ENCODE measurements around the gene LBHD1. TPM values are rescaled to one million over a fixed set of nuclear protein-coding genes. Genes with fewer than 3 reads are reported as not detected.

The LBHD1 gene
- total and polyA plus RNA-seq, 2 of the 13 experiments (the other 11 are each of a cell fraction or from before 2014, with no cell fraction given): 3.2 to 3.7 TPM

DNA sequence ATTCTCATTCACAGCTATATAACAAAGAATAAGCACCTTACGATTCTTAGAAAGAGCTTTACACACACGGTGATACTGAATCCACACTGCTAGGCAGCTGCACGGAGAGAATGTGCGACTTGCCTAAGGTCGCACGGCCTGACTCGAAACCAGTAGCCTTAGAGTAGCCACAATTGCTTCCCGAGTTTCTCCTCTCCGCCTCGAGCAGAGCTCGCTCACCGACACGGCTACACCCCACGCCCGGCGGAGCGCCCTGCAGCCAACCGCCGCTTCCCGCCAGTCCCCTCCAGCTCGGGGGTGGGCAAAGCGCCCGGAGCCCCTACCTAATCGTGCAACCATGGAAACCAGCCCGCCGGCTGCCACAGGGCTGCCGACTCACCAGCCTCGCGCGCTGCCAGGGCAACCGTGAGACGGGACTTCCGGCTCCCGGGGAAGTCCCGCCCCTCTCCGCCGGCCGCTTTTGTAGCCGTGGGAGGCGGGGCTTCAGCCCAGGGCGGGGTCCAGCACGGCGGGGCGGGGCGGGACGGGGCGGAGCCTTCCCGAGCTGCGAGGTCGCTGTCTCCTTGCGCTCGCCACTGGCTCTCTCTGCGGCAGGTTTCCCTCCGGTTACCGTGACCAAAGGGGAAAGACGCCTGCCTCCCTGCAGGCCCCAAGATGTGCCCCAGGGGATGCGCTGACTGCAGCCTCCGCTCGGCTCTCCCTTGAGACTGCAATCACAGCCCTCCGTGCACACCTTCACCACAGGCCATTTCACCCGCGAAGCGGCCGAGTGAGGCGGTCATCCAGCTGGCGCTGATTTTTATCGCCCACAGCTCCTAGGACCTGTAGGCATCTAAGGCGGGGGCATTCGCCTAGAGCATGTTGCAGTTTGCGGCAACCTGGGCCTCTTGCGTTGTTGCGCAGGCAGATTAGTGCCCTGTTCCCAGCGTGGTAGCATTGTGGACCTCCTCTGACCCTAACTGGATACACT is 34.1 kb upstream of the LBHD1 start (continued):
- TF ChIP-seq KDM4B (CRISPR knock-in tag; IDR thresholded peaks at IDR 0.05) (no peak), ZNF230 (CRISPR knock-in tag; IDR thresholded peaks at IDR 0.05) (no peak), ZNF724P (CRISPR knock-in tag; IDR thresholded peaks at IDR 0.05; ENCODE audit: borderline replicate concordance) (no peak), FOXA3 (CRISPR knock-in tag; IDR thresholded peaks at IDR 0.05) (no peak), ZNF282 (IDR thresholded peaks at IDR 0.05; ENCODE audit: partially characterized antibody) (no peak), KMT2A (CRISPR knock-in tag; IDR thresholded peaks at IDR 0.05) (0 out of 2 replicates have a peak, but pooled peaks have one; percentile 47), ZFP37 (CRISPR knock-in tag; IDR thresholded peaks at IDR 0.05; ENCODE audit: borderline replicate concordance) (no peak), ESRRA (CRISPR knock-in tag; IDR thresholded peaks at IDR 0.05; ENCODE audit: low read depth) (no peak), ZNF775 (CRISPR knock-in tag; IDR thresholded peaks at IDR 0.05; ENCODE audit: borderline replicate concordance) (no peak), SNRNP70 (IDR thresholded peaks at IDR 0.05; ENCODE audit: low read depth, low read length) (no peak), RBM22 (optimal IDR thresholded peaks at IDR 0.05; ENCODE audit: low read length) (peak; percentile 99), ZNF441 (CRISPR knock-in tag; IDR thresholded peaks at IDR 0.05; ENCODE audit: borderline replicate concordance) (no peak), SOX13 (IDR thresholded peaks at IDR 0.05) (no peak), SOX13 (CRISPR knock-in tag; conservative IDR thresholded peaks at IDR 0.05 in 1 of 2, IDR thresholded peaks at IDR 0.05 in 1 of 2) (no peak), ZNF816 (CRISPR knock-in tag; IDR thresholded peaks at IDR 0.05; ENCODE audit: borderline replicate concordance) (no peak), KLF9 (CRISPR knock-in tag; IDR thresholded peaks at IDR 0.05; ENCODE audit: low read depth) (no peak), ZSCAN31 (CRISPR knock-in tag; IDR thresholded peaks at IDR 0.05; ENCODE audit: low read depth) (0 out of 2 replicates have a peak, but pooled peaks have one; percentile 46), CHCHD3 (CRISPR knock-in tag; IDR thresholded peaks at IDR 0.05) (no peak), IRX3 (CRISPR knock-in tag; IDR thresholded peaks at IDR 0.05; ENCODE audit: borderline replicate concordance, low read depth) (no peak)
- TF ChIP-seq, protein P1, sequence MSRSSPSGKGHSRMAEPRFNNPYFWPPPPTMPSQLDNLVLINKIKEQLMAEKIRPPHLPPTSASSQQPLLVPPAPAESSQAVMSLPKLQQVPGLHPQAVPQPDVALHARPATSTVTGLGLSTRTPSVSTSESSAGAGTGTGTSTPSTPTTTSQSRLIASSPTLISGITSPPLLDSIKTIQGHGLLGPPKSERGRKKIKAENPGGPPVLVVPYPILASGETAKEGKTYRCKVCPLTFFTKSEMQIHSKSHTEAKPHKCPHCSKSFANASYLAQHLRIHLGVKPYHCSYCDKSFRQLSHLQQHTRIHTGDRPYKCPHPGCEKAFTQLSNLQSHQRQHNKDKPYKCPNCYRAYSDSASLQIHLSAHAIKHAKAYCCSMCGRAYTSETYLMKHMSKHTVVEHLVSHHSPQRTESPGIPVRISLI (CRISPR knock-in tag; IDR thresholded peaks at IDR 0.05; ENCODE audit: borderline replicate concordance): no peak
- TF ChIP-seq, protein P2, sequence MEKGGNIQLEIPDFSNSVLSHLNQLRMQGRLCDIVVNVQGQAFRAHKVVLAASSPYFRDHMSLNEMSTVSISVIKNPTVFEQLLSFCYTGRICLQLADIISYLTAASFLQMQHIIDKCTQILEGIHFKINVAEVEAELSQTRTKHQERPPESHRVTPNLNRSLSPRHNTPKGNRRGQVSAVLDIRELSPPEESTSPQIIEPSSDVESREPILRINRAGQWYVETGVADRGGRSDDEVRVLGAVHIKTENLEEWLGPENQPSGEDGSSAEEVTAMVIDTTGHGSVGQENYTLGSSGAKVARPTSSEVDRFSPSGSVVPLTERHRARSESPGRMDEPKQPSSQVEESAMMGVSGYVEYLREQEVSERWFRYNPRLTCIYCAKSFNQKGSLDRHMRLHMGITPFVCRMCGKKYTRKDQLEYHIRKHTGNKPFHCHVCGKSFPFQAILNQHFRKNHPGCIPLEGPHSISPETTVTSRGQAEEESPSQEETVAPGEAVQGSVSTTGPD (CRISPR knock-in tag; IDR thresholded peaks at IDR 0.05): no peak
- TF ChIP-seq, protein P3, sequence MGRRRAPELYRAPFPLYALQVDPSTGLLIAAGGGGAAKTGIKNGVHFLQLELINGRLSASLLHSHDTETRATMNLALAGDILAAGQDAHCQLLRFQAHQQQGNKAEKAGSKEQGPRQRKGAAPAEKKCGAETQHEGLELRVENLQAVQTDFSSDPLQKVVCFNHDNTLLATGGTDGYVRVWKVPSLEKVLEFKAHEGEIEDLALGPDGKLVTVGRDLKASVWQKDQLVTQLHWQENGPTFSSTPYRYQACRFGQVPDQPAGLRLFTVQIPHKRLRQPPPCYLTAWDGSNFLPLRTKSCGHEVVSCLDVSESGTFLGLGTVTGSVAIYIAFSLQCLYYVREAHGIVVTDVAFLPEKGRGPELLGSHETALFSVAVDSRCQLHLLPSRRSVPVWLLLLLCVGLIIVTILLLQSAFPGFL (CRISPR knock-in tag; IDR thresholded peaks at IDR 0.05): no peak
- TF ChIP-seq, protein P4, sequence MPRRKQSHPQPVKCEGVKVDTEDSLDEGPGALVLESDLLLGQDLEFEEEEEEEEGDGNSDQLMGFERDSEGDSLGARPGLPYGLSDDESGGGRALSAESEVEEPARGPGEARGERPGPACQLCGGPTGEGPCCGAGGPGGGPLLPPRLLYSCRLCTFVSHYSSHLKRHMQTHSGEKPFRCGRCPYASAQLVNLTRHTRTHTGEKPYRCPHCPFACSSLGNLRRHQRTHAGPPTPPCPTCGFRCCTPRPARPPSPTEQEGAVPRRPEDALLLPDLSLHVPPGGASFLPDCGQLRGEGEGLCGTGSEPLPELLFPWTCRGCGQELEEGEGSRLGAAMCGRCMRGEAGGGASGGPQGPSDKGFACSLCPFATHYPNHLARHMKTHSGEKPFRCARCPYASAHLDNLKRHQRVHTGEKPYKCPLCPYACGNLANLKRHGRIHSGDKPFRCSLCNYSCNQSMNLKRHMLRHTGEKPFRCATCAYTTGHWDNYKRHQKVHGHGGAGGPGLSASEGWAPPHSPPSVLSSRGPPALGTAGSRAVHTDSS (CRISPR knock-in tag; conservative IDR thresholded peaks at IDR 0.05): no peak

Data from HepG2 (cell line).